Measurements from ENCODE around the gene TICAM2.

GRCh38 chr5:115600766-115601165, 1.5 kb downstream of the TICAM2 start:
- no peak for TF ChIP-seq POLR2A (IDR thresholded peaks at IDR 0.05)
- no peak for TF ChIP-seq CTCF (IDR thresholded peaks at IDR 0.05)

Measured in Peyer's patch (tissue), 4 donors.